ENCODE measurements around the gene ARHGEF28.

The ARHGEF28 gene

DNA sequence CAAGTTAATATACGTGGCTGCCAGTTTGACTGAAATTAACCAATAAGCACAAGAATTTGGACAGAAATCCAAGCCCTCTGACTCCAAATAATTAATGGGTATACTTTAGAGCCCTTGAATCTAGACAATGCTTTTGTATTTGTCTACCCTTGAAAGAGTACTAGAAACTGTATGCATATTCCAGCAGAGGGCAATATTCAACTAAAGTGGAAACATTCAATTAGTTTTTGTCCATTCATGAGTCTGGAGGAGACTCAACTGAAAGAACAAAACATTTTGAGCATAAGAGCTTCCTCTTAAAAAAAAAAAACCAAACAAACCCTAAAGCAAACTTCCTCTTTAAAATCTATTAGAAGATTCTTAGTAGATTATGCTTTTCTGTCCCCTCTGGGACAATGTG is 157.8 kb downstream of the ARHGEF28 start:
- FAIRE-seq = peak; percentile 29

DNA sequence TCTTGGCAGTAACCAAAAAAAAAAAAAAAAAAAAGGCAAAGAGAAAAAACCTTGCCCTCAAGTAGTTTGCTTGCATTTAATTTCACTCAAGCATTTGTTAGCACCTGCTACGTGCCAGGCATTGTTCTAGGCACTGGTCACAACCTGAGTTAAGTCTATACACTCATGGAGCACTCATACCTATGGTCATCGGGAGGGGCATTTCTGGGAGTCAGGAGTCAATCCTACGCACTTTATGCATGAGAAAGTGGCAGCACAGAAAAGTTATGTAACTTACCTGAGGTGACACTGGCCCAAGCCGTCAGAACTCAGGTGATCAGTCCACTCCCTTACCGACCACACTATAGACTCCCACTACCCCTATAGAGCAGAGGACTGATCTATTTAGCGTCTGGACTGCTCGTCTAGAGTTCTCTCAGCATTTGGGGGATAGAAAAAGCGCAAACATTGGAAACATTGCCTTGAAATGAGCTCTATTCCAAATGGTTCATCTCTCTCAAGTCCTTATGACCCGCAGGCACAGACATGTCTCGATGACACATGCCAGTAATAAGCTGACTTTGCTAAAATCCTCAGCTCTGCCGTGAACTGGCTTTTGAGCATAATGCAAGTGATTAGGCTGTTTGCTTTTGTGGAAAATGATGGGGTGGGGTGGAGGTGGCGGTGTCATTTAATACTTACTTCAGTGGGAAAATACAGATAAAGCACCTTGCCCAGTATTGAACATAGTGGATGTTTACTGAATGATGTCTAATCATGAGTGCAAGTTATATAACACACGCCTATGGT is 160.2 kb downstream of the ARHGEF28 start:
- no peak for FAIRE-seq

DNA sequence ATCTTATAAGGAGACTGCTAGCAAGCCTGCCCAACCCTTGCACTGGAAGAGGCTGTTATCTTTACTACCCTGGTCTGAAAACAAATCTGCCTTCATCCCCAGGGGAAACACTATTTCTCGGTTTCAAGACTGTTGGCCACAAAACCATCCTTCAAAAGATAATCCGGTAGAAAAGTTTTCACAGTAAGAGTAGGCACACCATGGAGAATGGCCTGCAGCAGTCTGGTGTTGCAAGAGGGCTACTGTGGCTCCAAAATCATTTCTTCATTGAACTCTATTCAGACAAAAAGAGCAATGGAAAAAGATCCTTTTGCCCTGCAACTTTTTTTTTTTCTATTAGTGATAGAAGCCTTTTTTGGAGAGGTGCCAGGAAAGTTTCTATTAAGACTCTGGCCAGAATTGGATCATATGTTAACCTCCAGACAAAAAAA is 163.9 kb downstream of the ARHGEF28 start:
- FAIRE-seq = no peak

DNA sequence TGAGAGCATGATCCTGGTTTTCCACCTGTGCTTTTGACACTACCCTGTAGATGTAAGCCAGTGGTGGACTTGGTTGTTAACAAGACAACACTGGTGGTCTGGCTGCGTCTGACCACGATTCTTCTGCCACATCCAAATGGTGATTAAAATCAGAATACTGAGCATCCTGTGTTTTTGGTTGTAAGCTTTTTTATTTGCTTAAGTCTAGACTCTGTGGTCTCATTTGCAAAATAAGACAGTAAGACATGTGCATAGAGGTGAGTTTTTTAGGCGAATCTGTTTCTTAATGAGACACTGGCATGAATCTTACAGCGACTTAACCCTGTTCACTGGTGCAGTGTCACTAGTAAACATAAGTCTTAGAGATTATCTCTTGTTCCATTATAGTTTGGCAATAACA is 165.4 kb downstream of the ARHGEF28 start:
- FAIRE-seq = no peak

DNA sequence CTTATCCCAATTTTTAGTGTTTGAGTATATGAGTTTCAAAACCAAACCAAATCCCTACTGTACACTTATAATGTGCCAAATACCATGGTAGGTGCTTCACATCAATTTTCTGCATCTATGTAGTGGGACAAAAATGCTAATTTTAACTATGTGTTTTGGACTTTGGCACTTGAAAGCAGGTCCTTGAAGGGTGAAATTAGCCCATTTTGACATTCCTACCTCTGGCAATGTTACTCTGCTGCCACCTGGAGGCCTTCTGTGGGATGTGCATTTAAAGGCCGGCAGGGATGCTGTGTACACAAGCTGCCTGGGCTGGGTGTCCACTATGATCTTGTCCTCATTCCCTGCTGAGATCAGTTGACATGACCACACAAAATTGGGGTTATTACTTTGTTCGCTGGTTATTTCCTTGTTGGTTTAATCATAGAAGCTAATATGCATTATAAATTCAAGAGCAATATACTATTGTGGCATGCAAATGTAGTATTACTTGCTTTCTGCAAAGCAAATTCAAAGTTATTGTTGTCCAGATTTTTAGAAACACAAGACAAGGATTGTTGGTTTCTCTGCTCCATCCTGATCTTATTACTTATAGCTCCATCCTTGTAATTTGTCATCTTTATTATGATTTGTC is 166.8 kb downstream of the ARHGEF28 start:
- no peak for FAIRE-seq

DNA sequence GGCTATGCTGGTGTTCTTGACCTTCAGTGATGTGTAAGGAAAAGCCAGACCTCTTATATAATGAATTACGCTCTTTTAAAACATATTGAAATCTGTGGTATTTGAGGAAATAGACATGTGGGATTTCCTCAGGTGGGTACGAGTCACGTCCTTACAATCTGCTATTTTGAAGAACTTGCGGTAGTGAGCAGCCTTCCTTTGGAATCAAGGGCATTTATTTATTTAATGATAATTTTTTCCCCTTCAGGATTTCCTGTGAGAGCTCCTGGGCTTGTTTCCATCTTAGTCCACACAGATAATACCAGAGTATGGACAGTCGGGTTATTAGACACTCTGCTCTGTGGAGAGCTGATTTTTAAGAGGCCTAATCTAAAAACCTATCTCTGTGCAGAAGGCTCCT is 167.9 kb downstream of the ARHGEF28 start:
- FAIRE-seq = no peak

DNA sequence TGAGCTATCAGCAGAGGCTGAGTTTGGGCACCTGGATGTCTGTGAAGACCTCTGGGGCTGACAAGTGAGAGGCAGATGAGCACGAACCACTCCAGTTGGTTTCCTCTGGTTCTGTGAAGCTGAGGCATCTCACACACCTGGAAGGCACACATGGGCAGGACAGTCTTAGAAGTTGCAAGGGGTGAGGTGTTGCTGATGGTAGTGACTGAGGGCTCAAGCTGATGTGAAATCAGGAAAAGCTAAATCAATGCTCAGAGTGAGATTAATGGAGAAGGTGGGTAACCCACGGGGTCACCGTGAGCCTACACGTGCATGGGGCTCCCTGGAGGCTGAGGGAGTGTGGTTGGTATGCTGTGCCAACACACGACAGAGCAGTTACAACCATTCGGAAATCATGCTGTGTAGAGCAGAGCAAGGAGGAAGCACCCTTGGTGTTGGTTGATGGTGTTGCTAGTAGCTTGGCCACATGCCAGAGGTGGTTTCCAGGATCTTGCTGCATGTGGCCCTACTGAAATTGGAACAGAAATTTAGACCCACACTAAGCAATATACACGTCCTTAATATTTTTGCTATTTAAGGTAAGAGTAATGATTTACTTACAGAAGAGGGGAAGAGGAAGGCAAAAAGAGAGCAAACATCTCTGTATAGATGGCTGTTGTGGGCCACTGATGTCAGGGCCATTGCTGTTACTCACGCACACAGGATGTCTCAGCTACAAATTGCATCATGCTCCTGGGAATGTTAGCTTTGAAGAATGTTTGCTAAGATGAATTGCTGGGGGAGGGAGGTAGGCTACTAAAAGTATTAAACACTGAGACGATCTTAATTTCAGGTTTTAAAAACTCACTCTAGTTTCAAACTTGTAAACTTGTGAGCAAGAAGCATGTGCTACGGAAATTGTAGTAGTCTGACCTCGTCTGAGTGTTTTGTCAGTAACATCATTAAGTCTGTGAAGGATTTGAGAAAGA is 170.5 kb downstream of the ARHGEF28 start:
- FAIRE-seq = no peak

DNA sequence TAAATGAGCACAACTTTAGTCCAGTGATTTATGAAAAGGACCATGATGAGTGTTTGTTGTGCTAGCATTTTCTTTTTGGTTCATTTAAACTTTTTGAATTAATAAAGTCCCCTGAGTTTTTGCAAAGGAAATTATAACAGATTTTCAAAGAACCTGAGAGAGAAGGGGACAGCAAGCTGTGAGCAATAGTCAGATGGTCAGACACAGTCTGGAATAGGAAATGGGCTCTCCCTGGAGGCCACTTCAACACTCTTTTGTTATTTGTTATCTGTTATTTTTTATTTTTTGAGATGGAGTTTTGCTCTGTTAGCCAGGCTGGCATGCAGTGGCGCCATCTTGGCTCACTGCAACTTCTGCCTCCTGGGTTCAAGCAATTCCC is 171.1 kb downstream of the ARHGEF28 start:
- no peak for FAIRE-seq

DNA sequence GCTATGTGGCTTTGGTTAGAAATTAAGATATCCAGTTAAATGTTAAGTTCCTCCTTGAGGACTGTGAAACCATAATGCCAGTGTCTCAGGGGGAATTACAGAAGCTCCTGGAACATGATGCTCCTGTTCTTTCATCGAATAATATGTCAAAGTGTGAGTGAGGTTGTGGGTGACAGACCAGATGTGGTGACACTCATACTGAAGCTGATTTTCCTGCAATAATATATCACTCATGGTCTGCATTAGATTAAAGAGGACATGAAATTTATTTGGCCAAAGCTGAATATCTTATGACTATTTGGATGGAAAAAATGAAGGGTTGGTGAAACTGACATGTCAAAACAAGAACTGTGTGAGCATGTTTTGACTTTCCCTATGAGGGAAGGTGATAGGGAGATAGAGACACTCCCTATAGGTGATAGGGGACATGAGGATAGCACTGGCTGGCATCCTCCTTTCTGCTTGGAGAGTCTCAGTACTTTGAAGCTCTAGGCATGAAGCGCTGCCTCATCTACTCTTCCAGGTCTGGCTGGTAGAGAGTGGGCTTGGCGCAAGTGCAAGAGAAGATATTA is 173.5 kb downstream of the ARHGEF28 start:
- FAIRE-seq = no peak

DNA sequence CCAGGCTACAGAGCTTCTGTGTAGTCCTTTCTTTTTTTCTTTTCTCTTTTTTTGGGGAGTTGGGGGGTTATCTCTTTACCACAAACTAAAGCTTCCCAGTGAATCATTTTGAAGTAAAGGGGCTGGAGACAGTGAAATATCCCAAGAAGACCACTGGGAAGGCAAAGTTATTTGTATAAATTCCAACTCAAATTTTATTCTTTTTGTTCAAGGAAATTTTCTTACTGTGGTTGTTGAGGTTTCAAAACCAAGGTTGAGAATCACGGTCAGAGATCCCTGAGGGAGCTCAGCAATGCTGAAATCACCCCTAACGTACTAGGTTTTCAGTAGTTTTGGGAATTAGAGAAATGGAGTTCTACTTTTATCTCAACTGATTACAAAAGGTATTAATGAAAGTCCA is 175.7 kb downstream of the ARHGEF28 start:
- FAIRE-seq = no peak

DNA sequence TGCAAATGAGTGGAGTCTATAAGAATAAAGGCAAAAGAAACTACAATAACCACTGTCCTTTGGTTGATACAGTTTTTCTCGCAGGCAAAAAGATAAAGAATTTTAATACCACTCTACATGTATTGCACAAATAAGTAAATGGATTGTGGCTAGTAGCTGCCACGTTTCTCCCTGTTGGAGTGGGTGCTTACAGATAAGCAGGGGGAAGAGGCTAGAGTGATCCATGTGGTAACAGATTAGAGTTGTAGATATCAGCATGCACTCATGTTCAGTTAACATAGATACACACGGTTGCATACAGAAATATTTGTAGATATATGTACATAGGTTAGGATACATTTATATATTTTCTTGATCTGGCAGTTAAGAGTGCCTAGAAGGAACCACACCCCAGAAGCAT is 179.5 kb downstream of the ARHGEF28 start:
- no peak for FAIRE-seq

DNA sequence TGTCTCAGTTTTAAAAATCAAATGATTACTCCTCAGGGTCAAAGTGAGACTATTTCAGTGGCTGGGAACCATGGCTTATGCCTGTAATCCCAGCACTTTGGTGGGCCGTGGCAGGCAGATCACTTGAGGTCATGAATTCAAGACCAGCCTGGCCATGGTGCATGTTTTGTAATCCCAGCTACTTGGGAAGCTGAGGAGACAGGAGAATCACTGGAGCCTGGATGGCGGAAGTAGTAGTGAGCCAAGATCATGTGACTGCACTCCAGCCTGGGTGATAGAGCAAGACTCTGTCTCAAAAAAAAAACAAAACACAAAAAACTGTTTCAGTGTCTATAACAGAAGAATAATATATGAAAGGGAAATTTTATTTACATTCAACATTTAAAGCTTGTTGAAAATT is 182.9 kb downstream of the ARHGEF28 start:
- FAIRE-seq = no peak

DNA sequence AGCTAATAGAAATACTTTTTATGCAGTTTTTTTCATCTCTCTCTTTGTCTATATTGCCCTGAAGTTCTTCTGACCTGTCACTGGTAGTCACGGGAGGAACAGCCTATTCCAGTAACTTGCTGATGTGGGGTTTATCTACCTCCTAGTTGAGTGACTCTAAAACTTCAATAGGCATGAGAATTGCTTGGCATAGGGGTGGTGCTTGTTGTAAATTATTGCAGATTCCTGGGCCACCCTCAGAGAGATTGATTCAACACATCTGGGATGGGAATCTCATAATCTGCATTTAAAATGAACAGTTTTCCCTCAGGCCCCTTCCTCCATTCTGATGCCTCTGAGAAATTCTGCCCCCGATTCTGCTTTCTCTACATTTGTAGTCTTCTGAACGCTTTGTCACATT is 184.4 kb downstream of the ARHGEF28 start:
- no peak for FAIRE-seq

DNA sequence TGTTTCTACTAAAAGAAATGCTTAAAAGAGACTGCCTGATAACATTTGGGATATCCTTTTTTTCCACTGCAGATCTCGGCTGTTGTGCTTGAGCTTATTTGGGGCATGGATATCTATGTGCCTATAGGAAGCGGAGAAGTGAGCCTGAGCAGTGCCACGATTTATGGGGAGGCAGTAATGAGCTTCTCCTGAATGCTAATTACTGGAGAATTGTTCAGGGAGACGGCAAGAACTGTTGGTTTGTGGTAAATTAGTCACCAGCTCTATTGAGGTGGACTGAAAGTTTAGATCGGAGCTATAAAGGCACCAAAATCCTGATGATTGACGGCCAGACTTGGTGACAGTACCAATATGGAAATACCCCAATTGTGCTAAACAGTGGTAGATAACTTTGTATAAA is 186.5 kb downstream of the ARHGEF28 start:
- FAIRE-seq = no peak

DNA sequence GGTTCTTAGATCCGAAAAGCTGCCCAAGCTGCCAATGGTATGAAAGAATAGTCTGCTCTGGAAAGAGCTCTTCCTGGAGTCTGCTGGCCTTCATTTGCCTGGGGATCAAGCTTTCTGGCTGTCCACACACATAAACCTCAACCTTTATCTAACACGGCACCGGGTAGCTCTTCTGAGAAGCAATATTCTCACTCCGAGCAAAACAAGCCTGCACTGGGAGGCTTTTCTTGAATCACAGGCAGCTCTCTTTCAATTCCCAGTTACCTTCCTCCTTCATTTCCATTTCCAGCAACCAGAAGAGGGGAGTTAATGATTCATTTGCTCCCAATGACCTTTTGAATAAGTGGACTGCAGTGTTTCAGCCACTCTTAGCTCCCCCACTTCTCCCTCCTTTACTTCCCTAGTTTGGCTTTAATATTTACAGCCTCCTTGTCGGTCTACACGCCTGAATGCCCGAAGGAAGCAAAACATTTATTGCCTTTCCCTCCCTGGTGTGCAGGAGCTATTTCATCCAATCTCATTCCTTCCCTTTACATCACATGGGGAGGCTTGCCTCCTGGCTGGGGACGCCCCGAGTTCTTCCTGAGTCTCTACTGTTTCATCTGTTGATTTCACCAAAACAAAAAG is 187.1 kb downstream of the ARHGEF28 start:
- no peak for FAIRE-seq

DNA sequence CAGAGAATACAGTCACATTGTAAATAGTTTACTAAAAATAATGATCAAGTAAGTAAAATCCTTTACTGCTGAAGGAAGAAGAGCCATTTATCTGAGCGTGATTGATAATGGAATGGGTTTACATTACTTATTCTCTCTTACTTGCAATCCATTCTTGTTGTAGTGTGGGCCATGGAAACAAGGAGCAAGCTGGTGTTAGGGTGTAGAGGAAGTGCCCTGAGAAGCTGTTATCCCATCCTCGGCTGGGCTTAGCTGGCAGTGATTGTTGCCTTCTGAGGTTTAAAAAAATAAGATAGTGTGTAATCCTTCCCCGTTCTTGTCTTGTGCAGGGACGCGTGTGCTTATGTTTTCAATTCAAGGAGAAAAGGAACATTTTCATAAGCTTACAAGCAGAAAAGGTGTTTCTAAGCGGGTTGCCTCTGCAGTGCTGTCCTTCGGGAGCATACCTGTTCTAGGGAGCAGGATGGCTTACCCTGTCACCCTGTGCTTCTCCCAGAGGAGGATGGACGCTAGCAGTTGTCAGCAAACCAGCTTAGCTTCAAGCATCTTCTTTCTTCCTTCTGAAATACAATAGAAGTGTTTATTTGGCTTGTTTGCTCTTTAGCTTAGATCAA is 188.3 kb downstream of the ARHGEF28 start:
- FAIRE-seq = no peak

DNA sequence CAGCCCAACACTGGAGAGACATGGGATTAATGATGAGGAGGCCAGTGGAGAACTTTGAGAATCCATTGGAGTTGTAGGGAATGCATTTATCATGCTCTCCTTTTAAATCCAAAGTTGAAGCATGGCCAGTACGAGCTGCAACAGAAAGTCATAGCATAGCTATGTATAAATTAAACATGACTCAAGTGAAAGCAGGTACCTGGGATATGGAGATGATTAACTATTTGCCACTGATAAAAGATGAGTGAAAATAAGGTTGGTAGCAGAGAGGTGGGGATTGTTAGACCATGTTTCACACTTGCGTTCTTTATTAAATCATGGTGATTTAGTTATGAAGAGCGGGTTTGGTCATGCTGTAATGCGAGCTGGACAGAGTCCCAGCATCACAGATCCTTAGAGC is 189.6 kb downstream of the ARHGEF28 start:
- no peak for FAIRE-seq

DNA sequence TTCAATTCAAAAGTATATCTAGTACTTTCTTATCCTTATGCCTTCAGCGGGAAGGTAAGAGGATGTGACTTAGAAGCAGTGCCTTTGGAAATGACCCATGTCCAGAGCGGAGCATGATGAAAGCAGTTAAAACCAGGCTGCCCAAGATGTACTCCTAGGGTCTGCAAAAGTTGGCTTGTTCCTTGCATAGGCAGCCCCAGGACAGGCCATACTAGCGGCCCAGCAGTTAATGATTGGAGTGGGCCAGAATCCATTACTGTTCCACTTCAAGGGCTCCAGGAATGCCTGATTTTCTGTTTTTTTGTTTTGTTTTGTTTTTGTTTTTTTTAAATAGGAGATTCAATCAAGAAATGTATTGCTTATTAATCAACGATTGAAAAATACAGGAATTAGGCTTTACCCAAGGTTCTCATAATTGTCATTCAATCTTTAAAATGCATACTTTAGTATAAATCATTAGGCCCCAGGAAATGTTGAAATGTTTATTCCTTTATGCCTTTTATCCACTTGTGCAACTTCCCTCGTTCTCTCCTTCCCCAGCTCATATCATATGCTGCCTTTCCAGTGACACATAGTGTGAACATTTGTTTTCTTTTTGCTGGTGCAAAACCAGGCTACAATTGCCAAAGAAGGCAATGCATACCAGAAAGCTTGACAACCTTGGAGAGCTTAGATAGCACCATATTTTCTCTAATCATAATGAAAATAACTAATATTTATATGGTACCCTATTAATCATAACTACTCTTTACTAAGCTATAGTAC is 190.8 kb downstream of the ARHGEF28 start:
- FAIRE-seq = no peak

DNA sequence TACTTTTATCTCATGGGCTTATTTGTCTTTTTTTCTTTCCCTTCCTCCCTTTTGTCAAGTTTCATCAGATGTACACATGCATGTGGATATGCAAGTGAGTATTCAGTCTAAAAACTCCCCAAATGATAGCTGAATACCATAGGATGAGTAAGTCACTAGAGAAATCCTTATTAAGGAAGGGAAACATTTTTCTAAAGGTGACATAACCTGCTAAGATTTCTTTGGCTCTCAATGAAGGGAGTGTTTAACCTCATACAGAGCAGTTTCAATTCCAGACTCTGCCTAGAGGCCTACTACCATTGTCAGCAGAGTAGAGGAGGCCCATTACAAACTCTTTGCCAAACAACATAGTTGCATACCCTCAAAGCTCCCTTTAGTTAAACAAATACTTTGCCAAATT is 192.4 kb downstream of the ARHGEF28 start:
- no peak for FAIRE-seq

DNA sequence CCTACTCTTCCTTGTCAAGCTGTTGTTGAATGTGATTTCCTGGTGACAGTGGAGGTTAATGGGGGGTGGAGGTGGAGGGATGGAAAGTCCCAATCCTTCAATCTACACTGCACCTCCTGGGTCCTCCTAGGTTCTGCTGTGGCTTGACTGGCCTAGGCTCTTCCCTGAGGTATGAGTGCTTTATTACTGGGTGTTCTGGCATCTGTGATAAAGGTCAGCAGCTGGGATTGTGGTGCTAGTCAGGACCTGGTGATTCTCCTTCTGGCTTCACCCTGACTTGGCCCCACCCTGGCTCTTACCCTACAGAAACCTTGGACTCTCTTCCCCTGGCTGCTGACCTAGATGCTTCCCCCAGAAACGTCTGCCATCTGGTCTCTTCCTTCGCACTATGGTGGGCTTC is 194.3 kb downstream of the ARHGEF28 start:
- no peak for FAIRE-seq

DNA sequence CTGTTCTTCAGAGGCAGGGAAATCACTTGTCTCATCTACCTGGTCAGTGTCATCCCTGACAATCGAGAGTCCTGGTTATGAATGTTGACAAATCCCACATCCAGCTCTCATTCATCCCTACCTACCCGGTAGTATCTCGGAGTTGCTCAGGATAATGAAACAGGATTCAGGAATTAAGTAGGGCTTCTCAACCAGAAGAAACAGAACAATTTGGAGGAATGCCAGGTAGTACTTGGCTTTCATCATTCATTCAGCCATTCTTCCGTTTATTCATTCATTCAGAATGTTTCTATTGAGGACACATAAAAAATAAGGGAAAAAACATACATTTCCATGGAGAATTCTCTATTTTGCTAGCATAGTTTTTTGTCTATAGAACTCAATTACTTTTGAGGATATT is 195.0 kb downstream of the ARHGEF28 start:
- FAIRE-seq = no peak

All from A204.1 (cell line).